Smooth muscle cell of the umbilical artery (primary cell): ENCODE results near the gene ABCG8. TPM values are rescaled to one million over a fixed set of nuclear protein-coding genes. Genes with fewer than 3 reads are reported as not detected.

ENCODE experiments used
- total RNA-seq: library from RNA; depleted of rRNA; stranded (reverse); fragments of >200 nt; gene quantifications from 2 replicates; pipeline ENCODE4 v1.2.3, GENCODE V29; 2014

Gene ABCG8
- total RNA-seq, result not detected in 2 replicates

DNA sequence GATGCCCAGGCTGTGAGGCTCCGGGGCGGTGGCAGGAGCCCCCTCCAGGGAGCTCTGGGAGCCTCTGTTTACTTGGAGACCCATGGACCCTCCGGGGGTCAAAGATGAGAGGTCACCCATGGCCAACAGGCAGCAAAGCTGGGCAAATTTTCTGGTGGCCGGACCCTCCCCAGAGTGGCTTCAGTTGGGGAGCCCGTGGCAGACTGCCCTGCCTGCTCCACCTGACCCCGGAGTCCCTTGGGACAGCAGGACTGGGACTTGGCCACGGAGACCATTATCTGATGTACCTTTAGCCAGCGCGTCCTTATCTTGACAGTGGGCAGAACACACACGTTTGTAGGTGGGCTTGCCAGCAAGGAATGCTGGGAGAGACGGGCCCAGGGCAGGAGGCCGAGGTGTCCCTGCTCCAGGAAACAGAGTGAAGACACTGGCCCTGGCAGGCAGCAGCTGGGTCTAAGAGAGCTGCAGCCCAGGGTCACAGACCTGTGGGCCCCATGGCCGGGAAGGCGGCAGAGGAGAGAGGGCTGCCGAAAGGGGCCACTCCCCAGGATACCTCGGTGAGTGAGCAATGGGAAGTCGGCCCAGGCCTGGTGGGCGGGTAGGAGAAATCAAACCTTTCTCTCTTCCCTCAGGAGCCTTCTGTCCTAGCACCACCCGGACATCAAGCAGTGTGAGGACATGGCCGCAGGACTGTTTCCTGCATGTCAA is at the start of gene ABCG8, which contains the start of gene ABCG5:
TSS of gene ABCG8 (plus strand) at position 412 of the 708 bp plus-strand sequence. CDS start at position 495, 83 bp downstream.
TSS of gene ABCG5 (minus strand) at position 280 of the 708 bp plus-strand sequence. CDS start at position 120, 160 bp downstream.

Other genes with a start within 250 kb of the ABCG8 start
- 29.7 and 34.6 TPM in 2 replicates for gene THADA, start 242.9 kb upstream of the ABCG8 start, total RNA-seq
- 0.55 and 1.8 TPM in 2 replicates for gene PLEKHH2, start 201.7 kb upstream of the ABCG8 start, total RNA-seq
- gene C1GALT1C1L, start 162.5 kb upstream of the ABCG8 start, total RNA-seq, result 0.74 and 1.2 TPM in 2 replicates
- gene DYNC2LI1, start 64.9 kb upstream of the ABCG8 start, total RNA-seq, result 29.7 and 33.6 TPM in 2 replicates
- gene ABCG5, start 132 bp upstream of the ABCG8 start, total RNA-seq, result not detected in 2 replicates
- gene LRPPRC, start 157.0 kb downstream of the ABCG8 start, total RNA-seq, result 57.6 and 102 TPM in 2 replicates